H1 (cell line): Measurements from ENCODE around the gene OGFOD2. TPM values are rescaled to one million over a fixed set of nuclear protein-coding genes. Genes with fewer than 3 reads are reported as not detected.

Experiments used
- CBX8 ChIP-seq: fragments of 300-800, 300-1000 bp; sonication (generic); IDR thresholded peaks from 2 replicates; pipeline ENCODE4 v1.7.1; 2016; ENCODE audit warnings: low read depth, low read length, borderline replicate concordance
- CTCF ChIP-seq, 3 experiments: IDR thresholded peaks; 1 replicate in 2 of 3; 2 replicates in 1 of 3; pipeline versions ENCODE4 v1.5.1 to v1.6.1; 2011; ENCODE audit warnings: low read length in 3 of 3, mild to moderate bottlenecking in 3 of 3, inconsistent platforms in 2 of 3, low read depth in 1 of 3, moderate library complexity in 1 of 3; ENCODE audit not compliant: insufficient read depth in 1 of 3; ENCODE audit errors: control extremely low read depth in 1 of 3
- FOSL1 ChIP-seq: IDR thresholded peaks from 2 replicates; pipeline ENCODE4 v1.6.1; 2011; ENCODE audit warnings: mild to moderate bottlenecking, low read depth, low read length, moderate library complexity; ENCODE audit not compliant: insufficient read depth
- NANOG ChIP-seq: IDR thresholded peaks from 2 replicates; pipeline ENCODE4 v1.6.1; 2011; ENCODE audit warnings: low read length, low read depth, mild to moderate bottlenecking, inconsistent platforms; ENCODE audit not compliant: insufficient read depth, poor library complexity, severe bottlenecking
- TAF1 ChIP-seq: IDR thresholded peaks from 2 replicates; pipeline ENCODE4 v1.6.1; 2011; ENCODE audit warnings: mild to moderate bottlenecking, low read depth, low read length
- polyA plus RNA-seq, 7 experiments: library from polyadenylated mRNA; depleted of rRNA in 3 of 7; stranded (reverse) in 5 of 7; unstranded in 2 of 7; fragments of >200 nt in 5 of 7; fragments of 200-250 nt in 2 of 7; gene quantifications; 1 replicate in 5 of 7; 2 replicates in 1 of 7; 4 replicates in 1 of 7; pipeline versions ENCODE4 v1.2.1 to v1.2.3, GENCODE V29; 2011 to 2013; ENCODE audit warnings: missing spikeins in 2 of 7, mixed read lengths in 2 of 7
- total RNA-seq: library from RNA; stranded (reverse); fragmentation: NEBNext Ultra II Directional; extraction: Animal tissue kit (Norgen Biotek cat#: 25700); gene quantifications from 2 replicates; pipeline ENCODE4 v1.2.1, GENCODE V29; 2021

The OGFOD2 gene
- total and polyA plus RNA-seq, 2 of the 8 experiments (the other 6 are each of a cell fraction or from before 2014, with no cell fraction given) = 17.3 to 20.3 TPM

GRCh38 chr12:122998316-122998715 lies 23.3 kb downstream of the OGFOD2 start (continued):
- TF ChIP-seq NANOG = no peak
- no peak for TF ChIP-seq CTCF (IDR thresholded peaks at IDR 0.05; ENCODE audit: control extremely low read depth in 1 of 3, insufficient read depth in 1 of 3, low read depth in 1 of 3, low read length in 3 of 3)
- no peak for TF ChIP-seq TAF1
- TF ChIP-seq FOSL1 = no peak
- no peak for TF ChIP-seq CBX8
- TF ChIP-seq, all 59 proteins: peak for 0
